Tibial nerve (tissue), 4 donors: Measurements from ENCODE around the gene MPPE1.

Experiments
- EP300 ChIP-seq, 2 donors: sonication (generic); formaldehyde crosslinking; IDR thresholded peaks; one replicate each; pipeline ENCODE4 v1.6.1; 2017; ENCODE audit warnings: antibody characterized with exemption in 2 of 2, mild to moderate bottlenecking in 1 of 2
- TF ChIP-seq, protein P1 (sequence below), 5 experiments: fragments of 200-600 bp in 3 of 5; fragments of 450-650 bp in 2 of 5; sonication (generic) in 3 of 5; IDR thresholded peaks; one replicate each; pipeline ENCODE4 v1.5.1; 2016 to 2019; ENCODE audit warnings: antibody characterized with exemption in 5 of 5, mild to moderate bottlenecking in 3 of 5, moderate library complexity in 2 of 5

DNA sequence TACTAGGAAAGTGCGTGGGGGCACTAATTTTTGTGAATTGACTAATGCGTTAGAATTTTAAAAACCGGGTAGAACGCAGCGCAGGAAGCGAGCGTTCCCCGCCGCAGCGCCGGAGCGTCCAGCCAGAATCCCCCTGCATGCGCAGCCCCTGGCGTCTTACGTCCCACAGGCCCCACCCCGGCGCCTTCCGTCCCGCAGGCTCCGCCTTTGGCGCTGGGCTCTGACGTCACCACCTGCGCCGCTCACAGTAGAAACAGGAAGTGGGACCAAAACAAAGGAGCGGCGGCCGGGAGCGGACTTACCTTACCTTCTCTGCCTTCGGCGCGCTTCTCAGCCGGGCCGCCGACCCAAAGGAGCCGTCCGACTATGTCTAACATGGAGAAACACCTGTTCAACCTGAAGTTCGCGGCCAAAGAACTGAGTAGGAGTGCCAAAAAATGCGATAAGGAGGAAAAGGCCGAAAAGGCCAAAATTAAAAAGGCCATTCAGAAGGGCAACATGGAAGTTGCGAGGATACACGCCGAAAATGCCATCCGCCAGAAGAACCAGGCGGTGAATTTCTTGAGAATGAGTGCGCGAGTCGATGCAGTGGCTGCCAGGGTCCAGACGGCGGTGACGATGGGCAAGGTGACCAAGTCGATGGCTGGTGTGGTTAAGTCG is 56.8 kb downstream of the MPPE1 start, which contains the start of gene CHMP1B:
- TF ChIP-seq, protein P1, sequence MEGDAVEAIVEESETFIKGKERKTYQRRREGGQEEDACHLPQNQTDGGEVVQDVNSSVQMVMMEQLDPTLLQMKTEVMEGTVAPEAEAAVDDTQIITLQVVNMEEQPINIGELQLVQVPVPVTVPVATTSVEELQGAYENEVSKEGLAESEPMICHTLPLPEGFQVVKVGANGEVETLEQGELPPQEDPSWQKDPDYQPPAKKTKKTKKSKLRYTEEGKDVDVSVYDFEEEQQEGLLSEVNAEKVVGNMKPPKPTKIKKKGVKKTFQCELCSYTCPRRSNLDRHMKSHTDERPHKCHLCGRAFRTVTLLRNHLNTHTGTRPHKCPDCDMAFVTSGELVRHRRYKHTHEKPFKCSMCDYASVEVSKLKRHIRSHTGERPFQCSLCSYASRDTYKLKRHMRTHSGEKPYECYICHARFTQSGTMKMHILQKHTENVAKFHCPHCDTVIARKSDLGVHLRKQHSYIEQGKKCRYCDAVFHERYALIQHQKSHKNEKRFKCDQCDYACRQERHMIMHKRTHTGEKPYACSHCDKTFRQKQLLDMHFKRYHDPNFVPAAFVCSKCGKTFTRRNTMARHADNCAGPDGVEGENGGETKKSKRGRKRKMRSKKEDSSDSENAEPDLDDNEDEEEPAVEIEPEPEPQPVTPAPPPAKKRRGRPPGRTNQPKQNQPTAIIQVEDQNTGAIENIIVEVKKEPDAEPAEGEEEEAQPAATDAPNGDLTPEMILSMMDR (IDR thresholded peaks at IDR 0.05) = peak in 2 of 5 experiments; percentile 22 to 36
- TF ChIP-seq EP300 (IDR thresholded peaks at IDR 0.05) = peak; percentile 86 to 99
